H9 (cell line): ENCODE data around the gene PRR35. TPM values are rescaled to one million over a fixed set of nuclear protein-coding genes. Genes with fewer than 3 reads are reported as not detected.

Source experiments
- DNase-seq: peaks from one replicate; pipeline ENCODE4 v3.0.0-alpha.2; 2017
- H2AFZ ChIP-seq: one replicate; pipeline ENCODE4 v1.6.1; 2013; ENCODE audit warnings: mild to moderate bottlenecking, low read length, control low read depth, moderate library complexity
- H2AK5ac ChIP-seq: 2 replicates; pipeline ENCODE4 v1.6.1; 2013; ENCODE audit warnings: low read length, control low read depth, mixed read lengths; ENCODE audit not compliant: insufficient read length
- H2BK120ac ChIP-seq: one replicate; pipeline ENCODE4 v1.6.1; 2013; ENCODE audit warnings: low read depth, mild to moderate bottlenecking, low read length, control low read depth, inconsistent platforms; ENCODE audit not compliant: poor library complexity, severe bottlenecking
- H2BK12ac ChIP-seq: 2 replicates; pipeline ENCODE4 v1.6.1; 2013; ENCODE audit warnings: low read length, control low read depth, mixed read lengths, low read depth; ENCODE audit not compliant: insufficient read length
- H2BK15ac ChIP-seq: 2 replicates; pipeline ENCODE4 v1.6.1; 2013; ENCODE audit warnings: low read depth, low read length, control low read depth
- H2BK20ac ChIP-seq: one replicate; pipeline ENCODE4 v1.6.1; 2013; ENCODE audit warnings: low read depth, mild to moderate bottlenecking, low read length, control low read depth, inconsistent platforms; ENCODE audit not compliant: poor library complexity, severe bottlenecking
- H2BK5ac ChIP-seq: 2 replicates; pipeline ENCODE4 v1.6.1; 2013; ENCODE audit warnings: low read length, control low read depth, mixed read lengths; ENCODE audit not compliant: insufficient read length
- H3K14ac ChIP-seq: 2 replicates; pipeline ENCODE4 v1.6.1; 2013; ENCODE audit warnings: low read length, control low read depth; ENCODE audit not compliant: insufficient read depth
- H3K18ac ChIP-seq: 2 replicates; pipeline ENCODE4 v1.6.1; 2013; ENCODE audit warnings: low read depth, mild to moderate bottlenecking, mixed read lengths, low read length, control low read depth; ENCODE audit not compliant: insufficient read length
- H3K23ac ChIP-seq: 2 replicates; pipeline ENCODE4 v1.6.1; 2013; ENCODE audit warnings: low read length, control low read depth, mixed read lengths, low read depth; ENCODE audit not compliant: insufficient read length
- H3K23me2 ChIP-seq: 2 replicates; pipeline ENCODE4 v1.6.1; 2013; ENCODE audit warnings: low read depth, mild to moderate bottlenecking, mixed read lengths, low read length, control low read depth; ENCODE audit not compliant: insufficient read length, poor library complexity, severe bottlenecking
- H3K27ac ChIP-seq: 2 replicates; pipeline ENCODE4 v1.5.1; 2013; ENCODE audit warnings: low read length, control low read depth, mixed read lengths, low read depth; ENCODE audit not compliant: insufficient read length
- H3K27me3 ChIP-seq: 2 replicates; pipeline ENCODE4 v1.6.1; 2013; ENCODE audit warnings: low read length, control low read depth, inconsistent platforms; ENCODE audit not compliant: insufficient read depth
- H3K4ac ChIP-seq: 2 replicates; pipeline ENCODE4 v1.6.1; 2013; ENCODE audit warnings: low read depth, mild to moderate bottlenecking, control low read depth, inconsistent platforms, low read length, moderate library complexity
- H3K4me1 ChIP-seq: 2 replicates; pipeline ENCODE4 v1.6.1; 2013; ENCODE audit warnings: low read length, control low read depth, inconsistent platforms; ENCODE audit not compliant: insufficient read depth
- H3K4me2 ChIP-seq: 2 replicates; pipeline ENCODE4 v1.6.1; 2013; ENCODE audit warnings: low read length, control low read depth, mixed read lengths; ENCODE audit not compliant: insufficient read length, insufficient read depth
- H3K56ac ChIP-seq: 2 replicates; pipeline ENCODE4 v1.6.1; 2013; ENCODE audit warnings: low read depth, mild to moderate bottlenecking, mixed read lengths, low read length, control low read depth; ENCODE audit not compliant: insufficient read length
- H3K79me1 ChIP-seq: 2 replicates; pipeline ENCODE4 v1.6.1; 2013; ENCODE audit warnings: low read depth, mild to moderate bottlenecking, moderate library complexity, low read length, control low read depth, inconsistent platforms; ENCODE audit not compliant: insufficient read depth, poor library complexity, severe bottlenecking
- H3K79me2 ChIP-seq: 2 replicates; pipeline ENCODE4 v1.6.1; 2013; ENCODE audit warnings: low read length, control low read depth, inconsistent platforms; ENCODE audit not compliant: insufficient read depth
- H3K9ac ChIP-seq: 2 replicates; pipeline ENCODE4 v1.6.1; 2013; ENCODE audit warnings: low read length, control low read depth, mixed read lengths; ENCODE audit not compliant: insufficient read length; ENCODE audit errors: extremely low read depth
- H3K9me3 ChIP-seq: one replicate; pipeline ENCODE4 v1.6.1; 2013; ENCODE audit warnings: low read depth, low read length, inconsistent platforms; ENCODE audit not compliant: control insufficient read depth
- H3T11ph ChIP-seq: one replicate; pipeline ENCODE4 v1.6.1; 2013; ENCODE audit warnings: mild to moderate bottlenecking, low read length, control low read depth, inconsistent platforms
- H4K20me1 ChIP-seq: one replicate; pipeline ENCODE4 v1.6.1; 2013; ENCODE audit not compliant: control insufficient read depth, insufficient read length, insufficient read depth
- H4K5ac ChIP-seq: 2 replicates; pipeline ENCODE4 v1.6.1; 2013; ENCODE audit warnings: low read depth, mild to moderate bottlenecking, mixed read lengths, low read length, control low read depth; ENCODE audit not compliant: insufficient read length
- H4K8ac ChIP-seq: replicated peaks from 2 replicates; pipeline ENCODE4 v1.6.1; 2013; ENCODE audit warnings: low read length, control low read depth, mixed read lengths, low read depth; ENCODE audit not compliant: insufficient read length
- H4K91ac ChIP-seq: 2 replicates; pipeline ENCODE4 v1.6.1; 2013; ENCODE audit warnings: low read depth, mild to moderate bottlenecking, moderate library complexity, mixed read lengths, low read length, control low read depth; ENCODE audit not compliant: insufficient read length
- H3K27ac Mint-ChIP-seq, 3 experiments: 2 replicates in 2 of 3; 3 replicates in 1 of 3; pipeline ENCODE4 v1.8.0; 2020 to 2021; ENCODE audit warnings: mixed read lengths in 3 of 3, mild to moderate bottlenecking in 1 of 3, moderate library complexity in 1 of 3
- H3K27me3 Mint-ChIP-seq: 2 replicates; pipeline ENCODE4 v1.8.0; 2021; ENCODE audit warnings: low read depth, mild to moderate bottlenecking, moderate library complexity, mixed read lengths
- H3K36me3 Mint-ChIP-seq, 3 experiments: 2 replicates in 2 of 3; 3 replicates in 1 of 3; pipeline ENCODE4 v1.8.0; 2020 to 2021; ENCODE audit warnings: low read depth in 3 of 3, mixed read lengths in 3 of 3; ENCODE audit not compliant: insufficient read depth in 1 of 3
- H3K4me1 Mint-ChIP-seq, 2 experiments: 2 replicates each; pipeline ENCODE4 v1.8.0; 2020; ENCODE audit warnings: mixed read lengths in 2 of 2
- H3K4me3 Mint-ChIP-seq, 2 experiments: 2 replicates in 1 of 2; 3 replicates in 1 of 2; pipeline ENCODE4 v1.8.0; 2020 to 2021; ENCODE audit warnings: mild to moderate bottlenecking in 2 of 2, mixed read lengths in 2 of 2, moderate library complexity in 1 of 2
- H3K9me3 Mint-ChIP-seq, 2 experiments: 2 replicates in 1 of 2; 3 replicates in 1 of 2; pipeline ENCODE4 v1.8.0; 2020; ENCODE audit warnings: mild to moderate bottlenecking in 2 of 2, mixed read lengths in 2 of 2, moderate library complexity in 1 of 2
- CTCF ChIP-seq: fragments of 200-600 bp; sonication (generic); conservative IDR thresholded peaks from 3 replicates; pipeline ENCODE4 v1.8.0; 2021; ENCODE audit warnings: antibody characterized with exemption, mild to moderate bottlenecking
- WGBS: extraction: QIAGEN DNeasy Blood & Tissue Kit; methylation state at CpG from one replicate; pipeline ENCODE4 v1.1.7; 2013; ENCODE audit warnings: missing lambda C conversion rate, low lambda C conversion rate, mixed read lengths; ENCODE audit not compliant: insufficient read length; ENCODE audit errors: extremely low coverage; 5-methylcytosine and 5-hydroxymethylcytosine counted together
- total RNA-seq: library from RNA; stranded (reverse); gene quantifications from 2 replicates; pipeline ENCODE4 v1.2.1, GENCODE V29; 2021

PRR35 gene
- total RNA-seq, 1 experiment from 2014 or later = 0.33 TPM

GRCh38 chr16:559411-560203 lies 587 bp upstream of the PRR35 start:
- Histone ChIP-seq H3K56ac (no peak overlapping the region), H3K27me3 (peaks cover 2% of the 10 kb centered on the region; the same call in 1 of the 2 replicates), H3T11ph (no peak overlapping the region), H3K4me1 (no peaks in the 10 kb centered on the region), H4K20me1 (peaks cover 3% of the 10 kb centered on the region), H4K5ac (no peak overlapping the region), H3K27ac (no peak overlapping the region), H2BK20ac (no peak overlapping the region), H3K18ac (no peak overlapping the region), H2AFZ (no peak overlapping the region), H3K14ac (no peak overlapping the region), H3K23ac (no peak overlapping the region), H2BK5ac (no peak overlapping the region), H3K4ac (no peak overlapping the region), H2BK12ac (no peak overlapping the region), H3K9me3 (no peaks in the 10 kb centered on the region), H4K8ac (no peak overlapping the region), H4K91ac (no peak overlapping the region), H2BK120ac (no peak overlapping the region), H2AK5ac (no peak overlapping the region), H3K23me2 (no peaks in the 10 kb centered on the region), H3K79me2 (no peaks in the 10 kb centered on the region), H2BK15ac (no peak overlapping the region), H3K79me1 (no peaks in the 10 kb centered on the region), H3K4me2 (no peak overlapping the region), H3K9ac (no peak overlapping the region)
- no CpG with 5 or more reads among the region's 62 CpGs for WGBS
- H3K4me3 Mint-ChIP-seq = peak overlapping the region; percentile 41 to 50; a peak in 3 of 5 replicates
- no peaks in the 10 kb centered on the region; a peak in 2 of 7 replicates for H3K36me3 Mint-ChIP-seq
- H3K27ac Mint-ChIP-seq = no peak overlapping the region
- TF ChIP-seq CTCF = no peak
- H3K4me1 Mint-ChIP-seq = no peaks in the 10 kb centered on the region
- DNase-seq = no peak
- no peaks in the 10 kb centered on the region; a peak in 1 of 5 replicates for H3K9me3 Mint-ChIP-seq
- peaks cover 42% of the 10 kb centered on the region for H3K27me3 Mint-ChIP-seq
